HG02973 (cell line): ENCODE results near the gene MIA3.

ENCODE experiments used
- ATAC-seq: cut with Tn5 transposase; IDR thresholded peaks from one replicate; pipeline ENCODE4 v1.9.1; 2021; ENCODE audit warnings: moderate library complexity; ENCODE audit not compliant: unreplicated experiment

The MIA3 gene

DNA sequence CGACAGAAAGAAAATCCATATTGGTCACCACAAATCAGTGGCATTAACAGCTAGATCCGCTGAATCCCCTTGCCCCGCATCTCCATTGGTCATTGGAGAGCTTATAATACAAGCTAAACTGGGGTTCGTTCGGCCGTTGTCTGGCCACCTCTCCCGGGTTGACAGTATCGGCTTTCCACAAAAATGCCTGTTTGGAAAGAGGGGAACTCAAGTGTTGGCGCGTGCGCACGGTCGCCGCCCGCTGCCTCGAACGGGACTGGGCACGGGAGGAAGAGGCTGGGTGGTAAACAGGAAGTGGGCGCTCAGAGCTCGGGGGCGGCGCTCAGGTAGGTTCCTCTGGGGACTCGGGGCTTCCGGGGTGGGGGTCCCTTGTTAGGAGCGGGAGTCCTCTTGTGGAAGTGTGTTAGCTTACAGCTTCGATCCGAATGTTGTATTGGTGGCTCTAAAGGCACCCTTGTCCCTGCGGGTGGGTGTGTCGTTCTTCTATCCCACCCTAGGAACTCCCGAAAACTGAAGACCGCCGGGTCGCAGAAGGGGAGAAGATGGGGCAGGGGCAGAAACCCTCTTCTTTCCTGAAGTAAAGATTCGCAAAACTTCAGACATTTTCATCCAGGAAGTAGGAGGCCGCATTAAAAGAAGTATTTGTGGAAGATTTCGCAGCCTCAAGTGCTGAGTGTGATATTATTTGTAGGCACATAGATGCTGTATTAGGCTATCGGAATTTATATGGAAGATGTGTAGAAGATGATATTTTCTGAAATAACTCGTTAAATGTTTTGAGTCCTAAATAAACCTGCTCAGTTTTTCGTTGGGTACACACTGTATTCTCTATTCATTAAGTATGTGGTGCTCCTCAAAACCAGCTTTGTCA, 95.4 kb downstream of the MIA3 start:
- peak; percentile 48 for ATAC-seq

DNA sequence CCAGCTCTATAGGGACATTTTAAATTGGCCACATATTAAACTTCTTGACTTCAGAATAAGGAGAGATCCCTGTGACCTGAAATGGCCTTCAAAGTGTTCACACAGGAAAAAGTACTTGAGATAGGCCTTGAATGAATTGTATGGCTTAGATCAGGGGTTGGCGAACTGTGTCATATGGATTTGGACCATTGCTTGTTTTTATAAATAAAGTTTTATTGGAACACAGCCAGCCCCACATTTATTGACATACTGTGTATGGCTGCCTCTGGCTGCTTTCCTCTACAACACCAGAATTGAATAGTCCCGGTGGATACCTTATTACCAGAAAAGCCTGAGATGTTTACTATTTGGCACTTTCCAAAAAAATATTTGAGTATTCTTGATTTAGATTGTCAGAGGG, 98.5 kb downstream of the MIA3 start:
- no peak for ATAC-seq
